Measurements from ENCODE around the gene LASP1.

DNA sequence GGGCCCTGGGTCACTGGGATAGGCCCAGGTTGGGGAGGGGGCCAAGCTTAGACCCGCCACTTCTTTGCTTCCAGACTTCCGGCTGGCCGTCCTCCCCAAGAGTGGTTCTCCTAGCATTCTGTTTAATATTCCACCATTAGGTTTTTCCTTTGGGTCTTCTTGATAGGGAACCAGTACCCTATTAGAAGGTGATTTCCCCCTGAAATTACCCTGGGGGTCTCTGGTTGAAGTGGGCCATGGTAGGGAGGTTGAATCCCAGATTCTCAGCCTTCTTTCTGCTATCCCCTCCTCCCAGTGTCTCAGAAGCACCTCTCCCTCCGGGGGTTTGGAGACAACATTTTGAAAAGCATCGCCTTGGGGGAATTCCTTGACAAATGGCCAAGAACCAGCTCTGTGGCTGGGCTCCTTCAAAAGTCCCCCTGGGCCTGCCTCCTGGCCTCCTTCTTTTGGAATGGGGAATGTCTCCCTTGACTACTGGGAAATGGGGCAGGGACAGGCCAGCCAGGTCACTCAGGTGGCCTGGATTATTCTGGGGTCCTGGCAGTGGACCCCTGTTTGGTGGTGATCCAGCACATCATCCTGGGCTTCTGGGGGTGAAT is 5.7 kb downstream of the LASP1 start:
- TF ChIP-seq POLR2A (IDR thresholded peaks at IDR 0.05) (no peak), EP300 (IDR thresholded peaks at IDR 0.05) (no peak)
- TF ChIP-seq, protein P1, sequence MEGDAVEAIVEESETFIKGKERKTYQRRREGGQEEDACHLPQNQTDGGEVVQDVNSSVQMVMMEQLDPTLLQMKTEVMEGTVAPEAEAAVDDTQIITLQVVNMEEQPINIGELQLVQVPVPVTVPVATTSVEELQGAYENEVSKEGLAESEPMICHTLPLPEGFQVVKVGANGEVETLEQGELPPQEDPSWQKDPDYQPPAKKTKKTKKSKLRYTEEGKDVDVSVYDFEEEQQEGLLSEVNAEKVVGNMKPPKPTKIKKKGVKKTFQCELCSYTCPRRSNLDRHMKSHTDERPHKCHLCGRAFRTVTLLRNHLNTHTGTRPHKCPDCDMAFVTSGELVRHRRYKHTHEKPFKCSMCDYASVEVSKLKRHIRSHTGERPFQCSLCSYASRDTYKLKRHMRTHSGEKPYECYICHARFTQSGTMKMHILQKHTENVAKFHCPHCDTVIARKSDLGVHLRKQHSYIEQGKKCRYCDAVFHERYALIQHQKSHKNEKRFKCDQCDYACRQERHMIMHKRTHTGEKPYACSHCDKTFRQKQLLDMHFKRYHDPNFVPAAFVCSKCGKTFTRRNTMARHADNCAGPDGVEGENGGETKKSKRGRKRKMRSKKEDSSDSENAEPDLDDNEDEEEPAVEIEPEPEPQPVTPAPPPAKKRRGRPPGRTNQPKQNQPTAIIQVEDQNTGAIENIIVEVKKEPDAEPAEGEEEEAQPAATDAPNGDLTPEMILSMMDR (IDR thresholded peaks at IDR 0.05), result no peak
